K562 (cell line): ENCODE measurements around the gene XPC. TPM values are rescaled to one million over a fixed set of nuclear protein-coding genes. Genes with fewer than 3 reads are reported as not detected.

ENCODE experiments used
- BDP1 ChIP-seq: IDR thresholded peaks from 3 replicates; pipeline ENCODE4 v1.6.1; 2011; ENCODE audit not compliant: insufficient read length, insufficient read depth
- CBX2 ChIP-seq: fragments of 200-600 bp; sonication (generic); IDR thresholded peaks from one replicate; pipeline ENCODE4 v1.6.1; 2012; ENCODE audit warnings: mild to moderate bottlenecking, low read length, inconsistent platforms; ENCODE audit not compliant: insufficient read depth, poor library complexity, severe bottlenecking
- CHD1 ChIP-seq: fragments of 200-600 bp; sonication (generic); IDR thresholded peaks from one replicate; pipeline ENCODE4 v1.6.1; 2012; ENCODE audit warnings: mild to moderate bottlenecking, moderate library complexity, low read length, inconsistent platforms
- CTBP1 ChIP-seq: fragments of 450-650 bp; IDR thresholded peaks from 2 replicates; pipeline ENCODE4 v1.6.1; 2016; ENCODE audit warnings: borderline replicate concordance
- FIP1L1 ChIP-seq: fragments of 200-400 bp; formaldehyde crosslinking; IDR thresholded peaks from 2 replicates; pipeline ENCODE4 v1.6.1; 2018; ENCODE audit warnings: mild to moderate bottlenecking, low read depth, low read length; ENCODE audit not compliant: poor library complexity, severe bottlenecking
- FOXK1 ChIP-seq: sonication (generic); formaldehyde crosslinking; IDR thresholded peaks from 2 replicates; pipeline ENCODE4 v1.8.0; 2022; ENCODE audit warnings: missing genetic modification reagents, mild to moderate bottlenecking, borderline replicate concordance
- GABPA ChIP-seq: fragments of 200-800 bp; sonication (Bioruptor generic); conservative IDR thresholded peaks from 2 replicates; pipeline ENCODE4 v1.6.1; 2016; ENCODE audit warnings: low read depth, missing genetic modification characterization, missing compliant biosample characterization
- GTF2A2 ChIP-seq: IDR thresholded peaks from 2 replicates; pipeline ENCODE4 v1.6.1; 2016; ENCODE audit warnings: mild to moderate bottlenecking, missing genetic modification characterization, missing compliant biosample characterization
- HNRNPLL ChIP-seq: fragments of 200-400 bp; formaldehyde crosslinking; IDR thresholded peaks from 2 replicates; pipeline ENCODE4 v1.6.1; 2017; ENCODE audit warnings: low read length, low read depth, mild to moderate bottlenecking; ENCODE audit not compliant: poor library complexity, severe bottlenecking
- NFXL1 ChIP-seq: fragments of 450-650 bp; formaldehyde crosslinking; IDR thresholded peaks from 2 replicates; pipeline ENCODE4 v1.4.0; 2021; ENCODE audit warnings: mild to moderate bottlenecking
- NKRF ChIP-seq: fragments of 450-650 bp; IDR thresholded peaks from 2 replicates; pipeline ENCODE4 v1.6.1; 2016; ENCODE audit warnings: borderline replicate concordance
- TEAD1 ChIP-seq, 2 experiments: fragments of 450-650 bp in 1 of 2; sonication (generic) in 1 of 2; formaldehyde crosslinking; IDR thresholded peaks; 2 replicates each; pipeline versions ENCODE4 v1.4.0 to v1.8.0; 2020 to 2022; ENCODE audit warnings: mild to moderate bottlenecking in 2 of 2, missing genetic modification reagents in 1 of 2
- ZKSCAN8 ChIP-seq: fragments of 200-800 bp; sonication (Bioruptor generic); IDR thresholded peaks from 2 replicates; pipeline ENCODE4 v1.6.1; 2016; ENCODE audit warnings: missing genetic modification characterization, missing compliant biosample characterization
- polyA plus RNA-seq, 8 experiments: library from polyadenylated mRNA; depleted of rRNA in 4 of 8; stranded (reverse) in 5 of 8; unstranded in 3 of 8; fragments of >200 nt; fragmentation: Nextera tagmentation in 2 of 8; fragmentation: Illumina TruSeq in 1 of 8; extraction: Ambion mirVana in 2 of 8; extraction: Trizol in 1 of 8; gene quantifications; 2 replicates each; pipeline versions ENCODE4 v1.2.1 to v1.2.3, GENCODE V29; 2011 to 2014; ENCODE audit warnings: inconsistent platforms in 1 of 8, missing spikeins in 1 of 8
- total RNA-seq, 7 experiments: library from RNA; depleted of rRNA in 6 of 7; stranded (reverse); fragments of >200 nt in 6 of 7; fragmentation: Illumina TruSeq in 2 of 7; extraction: Trizol in 2 of 7; gene quantifications; 2 replicates each; pipeline versions ENCODE4 v1.2.1 to v1.2.3, GENCODE V29; 2011 to 2021; ENCODE audit warnings: low replicate concordance in 1 of 7
- TF ChIP-seq, protein P1 (sequence below): sonication (generic); formaldehyde crosslinking; IDR thresholded peaks from 2 replicates; pipeline ENCODE4 v1.8.0; 2022; ENCODE audit warnings: mild to moderate bottlenecking, low read depth, missing genetic modification reagents
- TF ChIP-seq, protein P2 (sequence below): fragments of 450-650 bp; conservative IDR thresholded peaks from 2 replicates; pipeline ENCODE4 v1.6.1; 2016; ENCODE audit warnings: missing genetic modification characterization, low read depth, mild to moderate bottlenecking, control low read depth, missing compliant biosample characterization
- TF ChIP-seq, protein P3 (sequence below): fragments of 250-450 bp; sonication (Bioruptor Pico); IDR thresholded peaks from 2 replicates; pipeline ENCODE4 v1.9.0; 2021; ENCODE audit warnings: mild to moderate bottlenecking, inconsistent platforms
- TF ChIP-seq, protein P4 (sequence below): sonication (generic); formaldehyde crosslinking; IDR thresholded peaks from 2 replicates; pipeline ENCODE4 v1.8.0; 2022; ENCODE audit warnings: mild to moderate bottlenecking, missing genetic modification reagents

The XPC gene
- total and polyA plus RNA-seq, 9 of the 15 experiments (the other 6 are each of a cell fraction or from before 2014, with no cell fraction given), result 3.8 to 54.7 (median 41.3) TPM

DNA sequence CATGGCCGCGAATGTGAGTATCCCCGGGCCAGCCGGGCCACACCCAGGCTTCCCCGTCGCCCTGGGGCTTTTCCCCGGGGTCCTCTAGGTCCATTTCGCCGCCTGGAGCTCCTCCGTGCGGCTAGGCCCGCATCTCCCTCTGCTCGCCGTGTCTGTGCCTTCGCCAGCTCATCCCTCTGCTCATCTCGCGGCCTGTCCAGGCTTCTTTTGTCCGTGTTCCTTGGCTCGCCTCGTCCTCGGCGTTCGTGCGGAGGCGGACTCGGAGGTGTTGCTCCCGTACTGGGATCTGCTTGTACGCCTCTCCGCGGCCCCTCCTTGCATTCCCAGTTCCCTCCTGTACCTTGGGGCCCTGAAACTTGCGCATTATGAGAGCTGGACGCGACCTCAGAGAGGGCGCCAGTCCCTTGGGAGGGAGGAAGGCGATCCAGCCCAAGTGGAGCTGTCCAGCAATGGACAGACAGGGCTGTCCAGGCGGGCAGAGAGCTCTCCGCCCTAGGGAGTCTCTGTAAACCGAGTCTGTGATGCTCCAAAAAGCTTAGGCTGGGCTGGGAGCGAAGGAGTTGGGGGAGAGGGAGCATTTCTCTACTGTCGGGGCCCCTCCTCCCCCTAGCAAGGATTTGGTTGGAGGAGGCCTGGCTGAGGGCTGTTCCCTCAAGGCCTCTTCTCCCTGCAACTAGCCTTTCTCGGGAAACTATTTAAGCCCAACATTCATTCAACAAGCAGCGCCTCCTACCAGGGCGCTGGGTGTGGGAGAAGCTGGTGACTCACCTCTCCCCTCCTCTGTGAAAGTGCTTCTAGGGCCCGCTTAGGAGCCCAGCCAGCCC, 53.0 kb downstream of the XPC start (continued):
- TF ChIP-seq GTF2A2, result 0 out of 2 replicates have a peak, but pooled peaks have one; percentile 30
- peak; percentile 84 for TF ChIP-seq NKRF
- no peak for TF ChIP-seq ZKSCAN8
- TF ChIP-seq, protein P1, sequence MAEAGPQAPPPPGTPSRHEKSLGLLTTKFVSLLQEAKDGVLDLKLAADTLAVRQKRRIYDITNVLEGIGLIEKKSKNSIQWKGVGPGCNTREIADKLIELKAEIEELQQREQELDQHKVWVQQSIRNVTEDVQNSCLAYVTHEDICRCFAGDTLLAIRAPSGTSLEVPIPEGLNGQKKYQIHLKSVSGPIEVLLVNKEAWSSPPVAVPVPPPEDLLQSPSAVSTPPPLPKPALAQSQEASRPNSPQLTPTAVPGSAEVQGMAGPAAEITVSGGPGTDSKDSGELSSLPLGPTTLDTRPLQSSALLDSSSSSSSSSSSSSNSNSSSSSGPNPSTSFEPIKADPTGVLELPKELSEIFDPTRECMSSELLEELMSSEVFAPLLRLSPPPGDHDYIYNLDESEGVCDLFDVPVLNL (CRISPR knock-in tag), result 0 out of 2 replicates have a peak, but pooled peaks have one; percentile 9
- peak; percentile 14; the same call in 1 of the 2 replicates for TF ChIP-seq FOXK1 (CRISPR knock-in tag)
- TF ChIP-seq, protein P2, sequence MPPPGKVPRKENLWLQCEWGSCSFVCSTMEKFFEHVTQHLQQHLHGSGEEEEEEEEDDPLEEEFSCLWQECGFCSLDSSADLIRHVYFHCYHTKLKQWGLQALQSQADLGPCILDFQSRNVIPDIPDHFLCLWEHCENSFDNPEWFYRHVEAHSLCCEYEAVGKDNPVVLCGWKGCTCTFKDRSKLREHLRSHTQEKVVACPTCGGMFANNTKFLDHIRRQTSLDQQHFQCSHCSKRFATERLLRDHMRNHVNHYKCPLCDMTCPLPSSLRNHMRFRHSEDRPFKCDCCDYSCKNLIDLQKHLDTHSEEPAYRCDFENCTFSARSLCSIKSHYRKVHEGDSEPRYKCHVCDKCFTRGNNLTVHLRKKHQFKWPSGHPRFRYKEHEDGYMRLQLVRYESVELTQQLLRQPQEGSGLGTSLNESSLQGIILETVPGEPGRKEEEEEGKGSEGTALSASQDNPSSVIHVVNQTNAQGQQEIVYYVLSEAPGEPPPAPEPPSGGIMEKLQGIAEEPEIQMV (tag), result 0 out of 2 replicates have a peak, but pooled peaks have one; percentile 50
- TF ChIP-seq HNRNPLL, result peak; percentile 29
- peak; percentile 61; the same call in 1 of the 2 replicates for TF ChIP-seq CTBP1
- no peak for TF ChIP-seq NFXL1
- peak in 1 of 2 experiments; percentile 74; a peak in 2 of 4 replicates for TF ChIP-seq TEAD1 (CRISPR knock-in tag; IDR thresholded peaks at IDR 0.05)
- no peak for TF ChIP-seq CBX2
- TF ChIP-seq, protein P3, sequence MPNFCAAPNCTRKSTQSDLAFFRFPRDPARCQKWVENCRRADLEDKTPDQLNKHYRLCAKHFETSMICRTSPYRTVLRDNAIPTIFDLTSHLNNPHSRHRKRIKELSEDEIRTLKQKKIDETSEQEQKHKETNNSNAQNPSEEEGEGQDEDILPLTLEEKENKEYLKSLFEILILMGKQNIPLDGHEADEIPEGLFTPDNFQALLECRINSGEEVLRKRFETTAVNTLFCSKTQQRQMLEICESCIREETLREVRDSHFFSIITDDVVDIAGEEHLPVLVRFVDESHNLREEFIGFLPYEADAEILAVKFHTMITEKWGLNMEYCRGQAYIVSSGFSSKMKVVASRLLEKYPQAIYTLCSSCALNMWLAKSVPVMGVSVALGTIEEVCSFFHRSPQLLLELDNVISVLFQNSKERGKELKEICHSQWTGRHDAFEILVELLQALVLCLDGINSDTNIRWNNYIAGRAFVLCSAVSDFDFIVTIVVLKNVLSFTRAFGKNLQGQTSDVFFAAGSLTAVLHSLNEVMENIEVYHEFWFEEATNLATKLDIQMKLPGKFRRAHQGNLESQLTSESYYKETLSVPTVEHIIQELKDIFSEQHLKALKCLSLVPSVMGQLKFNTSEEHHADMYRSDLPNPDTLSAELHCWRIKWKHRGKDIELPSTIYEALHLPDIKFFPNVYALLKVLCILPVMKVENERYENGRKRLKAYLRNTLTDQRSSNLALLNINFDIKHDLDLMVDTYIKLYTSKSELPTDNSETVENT (CRISPR knock-in tag), result 0 out of 2 replicates have a peak, but pooled peaks have one; percentile 4
- TF ChIP-seq FIP1L1, result no peak
- TF ChIP-seq CHD1, result peak; percentile 58
- TF ChIP-seq, protein P4, sequence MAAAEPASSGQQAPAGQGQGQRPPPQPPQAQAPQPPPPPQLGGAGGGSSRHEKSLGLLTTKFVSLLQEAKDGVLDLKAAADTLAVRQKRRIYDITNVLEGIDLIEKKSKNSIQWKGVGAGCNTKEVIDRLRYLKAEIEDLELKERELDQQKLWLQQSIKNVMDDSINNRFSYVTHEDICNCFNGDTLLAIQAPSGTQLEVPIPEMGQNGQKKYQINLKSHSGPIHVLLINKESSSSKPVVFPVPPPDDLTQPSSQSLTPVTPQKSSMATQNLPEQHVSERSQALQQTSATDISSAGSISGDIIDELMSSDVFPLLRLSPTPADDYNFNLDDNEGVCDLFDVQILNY (CRISPR knock-in tag), result peak; percentile 78; the same call in 1 of the 2 replicates
- no peak for TF ChIP-seq BDP1
- TF ChIP-seq GABPA (tag), result no peak
